ENCODE results near the gene NSUN2.

The NSUN2 gene

GRCh38 chr5:6604341-6604740, 28.5 kb downstream of the NSUN2 start:
- DNase-seq (ENCODE audit: low spot score) = no peak

DNA sequence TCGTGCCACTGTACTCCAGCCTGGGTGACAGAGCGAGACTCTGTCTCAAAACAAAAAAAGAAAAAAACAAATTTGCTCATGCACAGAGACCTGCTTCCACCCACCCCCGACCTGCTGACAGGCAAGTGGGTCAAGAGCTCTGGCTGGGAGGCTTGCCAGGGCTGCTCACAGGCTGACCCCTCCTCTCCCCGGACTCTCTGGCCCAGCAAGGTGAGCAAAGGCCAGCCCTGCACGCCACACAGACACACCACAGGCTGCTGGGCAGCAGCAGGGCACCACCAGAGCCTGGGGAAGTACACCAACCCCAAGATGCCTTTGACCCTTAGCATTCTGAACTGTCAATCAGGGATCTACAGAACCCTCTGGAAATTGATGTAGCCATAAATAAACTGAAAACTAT, 29.2 kb downstream of the NSUN2 start:
- no peak for DNase-seq (ENCODE audit: low spot score)

- no peak for DNase-seq (ENCODE audit: low spot score)
These were observed 30.4 kb downstream of the NSUN2 start for GRCh38 chr5:6602441-6602840.

DNA sequence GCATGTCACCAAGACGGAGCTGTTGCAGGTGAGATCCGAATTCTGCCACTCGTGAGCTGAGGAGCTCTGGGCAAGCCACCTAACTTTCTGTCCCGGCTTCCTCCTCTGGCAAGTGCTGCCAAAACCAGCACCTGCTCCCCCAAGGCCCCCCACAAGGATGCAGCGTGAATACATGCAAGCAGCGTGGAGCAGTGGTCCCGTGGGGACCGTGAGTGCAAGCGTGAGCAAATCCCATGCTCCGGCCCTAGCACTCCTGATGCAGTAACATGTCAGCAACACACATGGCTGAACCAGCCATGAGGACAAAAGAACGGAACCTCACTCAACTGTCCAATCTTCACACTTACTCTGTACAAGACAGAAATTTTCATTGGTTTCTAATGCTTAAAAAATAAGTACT, 31.0 kb downstream of the NSUN2 start:
- DNase-seq (ENCODE audit: low spot score) = no peak

GRCh38 chr5:6601271-6601670, 31.6 kb downstream of the NSUN2 start:
- no peak for DNase-seq (ENCODE audit: low spot score)

- no peak for DNase-seq (ENCODE audit: low spot score)
These were observed 33.1 kb downstream of the NSUN2 start for GRCh38 chr5:6599739-6600138.

GRCh38 chr5:6598351-6598900, 34.4 kb downstream of the NSUN2 start:
- no peak for DNase-seq (ENCODE audit: low spot score)

- no peak for DNase-seq (ENCODE audit: low spot score)
These were observed 35.3 kb downstream of the NSUN2 start for GRCh38 chr5:6597557-6597956.

GRCh38 chr5:6596388-6596787, 36.5 kb downstream of the NSUN2 start:
- DNase-seq (ENCODE audit: low spot score) = no peak

GRCh38 chr5:6595405-6595804, 37.4 kb downstream of the NSUN2 start:
- no peak for DNase-seq (ENCODE audit: low spot score)

- DNase-seq (ENCODE audit: low spot score) = no peak
These were observed 38.8 kb downstream of the NSUN2 start for GRCh38 chr5:6594066-6594465.

- DNase-seq (ENCODE audit: low spot score) = no peak
These were observed 39.5 kb downstream of the NSUN2 start for GRCh38 chr5:6593148-6594016.

GRCh38 chr5:6592601-6593000, 40.2 kb downstream of the NSUN2 start:
- no peak for DNase-seq (ENCODE audit: low spot score)

GRCh38 chr5:6591671-6592288, 41.1 kb downstream of the NSUN2 start:
- no peak for DNase-seq (ENCODE audit: low spot score)

DNA sequence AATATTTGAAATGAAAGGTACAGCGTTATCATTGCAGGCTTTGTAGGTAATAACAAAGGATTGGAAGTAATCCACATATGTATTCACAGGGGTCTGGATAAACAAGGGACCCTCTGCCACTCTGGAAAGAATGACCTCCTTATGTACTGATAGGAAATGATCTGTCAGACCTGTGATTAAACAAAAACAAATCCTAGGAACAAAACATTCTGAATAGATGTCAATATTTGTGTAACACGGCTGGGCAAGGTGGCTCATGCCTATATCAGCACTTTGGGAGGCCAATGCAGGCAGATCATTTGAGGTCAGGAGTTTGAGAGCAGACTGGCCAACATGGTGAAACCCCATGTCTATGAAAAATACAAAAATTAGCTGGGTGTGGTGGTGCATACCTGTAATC, 42.3 kb downstream of the NSUN2 start:
- DNase-seq (ENCODE audit: low spot score) = no peak

- no peak for DNase-seq (ENCODE audit: low spot score)
These were observed 45.7 kb downstream of the NSUN2 start for GRCh38 chr5:6587171-6587570.

- DNase-seq (ENCODE audit: low spot score) = no peak
These were observed 46.2 kb downstream of the NSUN2 start for GRCh38 chr5:6586647-6587042.

GRCh38 chr5:6585939-6586646, 46.8 kb downstream of the NSUN2 start:
- no peak for DNase-seq (ENCODE audit: low spot score)

DNA sequence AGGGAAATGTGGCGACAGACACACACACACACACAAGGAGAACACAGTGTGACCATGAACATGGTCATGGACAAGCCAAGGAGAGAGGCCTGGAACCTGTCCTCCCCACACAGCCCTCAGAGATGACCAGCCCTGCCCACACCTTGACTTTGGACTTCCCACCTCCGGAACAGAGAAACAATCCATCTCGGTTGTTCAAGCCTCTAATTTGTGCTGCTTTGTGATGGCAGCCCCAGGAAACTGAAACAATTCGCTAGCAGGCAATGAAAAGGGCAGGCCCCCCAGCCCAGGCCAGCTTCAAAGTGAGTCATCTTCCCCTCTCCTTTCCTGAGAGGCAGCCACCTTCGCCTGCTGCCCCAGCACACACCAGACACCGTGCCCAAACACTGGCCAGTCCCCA, 47.7 kb downstream of the NSUN2 start:
- no peak for DNase-seq (ENCODE audit: low spot score)

- DNase-seq (ENCODE audit: low spot score) = no peak
These were observed 48.1 kb downstream of the NSUN2 start for GRCh38 chr5:6584727-6585126.

GRCh38 chr5:6584101-6584645, 48.7 kb downstream of the NSUN2 start:
- DNase-seq (ENCODE audit: low spot score) = no peak

DNA sequence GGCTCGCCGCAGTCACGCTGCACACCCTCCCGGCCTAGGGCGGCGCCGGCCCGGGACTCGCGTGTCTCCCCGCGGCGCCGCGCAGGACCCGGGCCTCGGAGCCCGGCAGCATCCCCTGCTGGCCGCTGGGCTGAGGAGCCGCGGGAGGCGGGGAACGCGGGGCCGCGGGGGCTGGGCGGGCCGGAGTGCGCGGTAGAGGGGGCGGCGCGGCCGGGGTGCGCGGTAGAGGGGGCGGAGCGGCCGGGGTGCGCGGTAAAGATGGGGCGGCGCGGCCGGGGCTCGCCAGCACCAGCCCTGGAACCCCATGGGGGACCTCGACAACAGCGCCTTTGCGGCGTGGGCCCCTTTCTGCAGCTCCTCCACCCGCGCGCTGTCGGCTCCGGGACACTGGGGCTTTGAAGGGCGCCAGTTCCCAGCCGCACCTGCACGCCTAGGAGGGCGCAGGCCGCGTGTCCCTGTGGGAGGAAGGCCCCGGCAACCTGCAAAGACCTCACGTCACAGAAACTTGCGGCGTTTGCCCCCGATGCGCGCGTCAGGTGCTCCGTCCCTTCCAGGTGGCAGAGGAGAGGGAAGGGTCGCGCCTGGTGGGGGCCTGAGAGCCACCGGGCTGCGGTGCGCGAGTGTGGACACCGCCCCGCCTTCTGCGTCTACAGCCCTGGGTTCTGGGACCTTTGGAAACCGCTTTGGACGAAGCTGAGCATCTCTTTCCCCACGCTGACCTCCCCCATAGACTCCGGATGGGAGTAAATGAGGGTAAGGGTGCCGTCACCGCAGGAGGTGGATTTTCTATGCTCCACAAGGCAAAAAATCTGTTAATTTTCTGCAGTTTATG, 49.6 kb downstream of the NSUN2 start:
- no peak for DNase-seq (ENCODE audit: low spot score)
